Glomerular visceral epithelial cell (primary cell): ENCODE data around the gene PARP4.
A peak's percentile ranks its signal among the peaks of the same experiment; 100 is the strongest.
"Not testable (repeated sequence)": the region's sequence is repeated elsewhere in the genome, so short reads cannot be mapped to it uniquely, and the experiment has no call there.

ENCODE experiments used
- DNase-seq: peaks from one replicate; pipeline ENCODE4 v3.0.0-alpha.2; 2016; ENCODE audit errors: extremely low spot score

Gene PARP4

GRCh38 chr13:24505756-24506155, 6.8 kb downstream of the PARP4 start:
- DNase-seq: no peak

GRCh38 chr13:24505256-24505655, 7.3 kb downstream of the PARP4 start:
- no peak for DNase-seq

GRCh38 chr13:24503379-24503696, 9.2 kb downstream of the PARP4 start:
- no peak for DNase-seq

GRCh38 chr13:24502533-24503378, 9.8 kb downstream of the PARP4 start:
- DNase-seq: peak; percentile 78

GRCh38 chr13:24500977-24501376, 11.6 kb downstream of the PARP4 start:
- peak; percentile 39 for DNase-seq

- DNase-seq: no peak
Observed at GRCh38 chr13:24497742-24498141, 14.8 kb downstream of the PARP4 start.

- DNase-seq: not testable (repeated sequence)
Observed at GRCh38 chr13:24496295-24496694, 16.3 kb downstream of the PARP4 start.

- no peak for DNase-seq
Observed at GRCh38 chr13:24495151-24495729, 17.3 kb downstream of the PARP4 start.

GRCh38 chr13:24493356-24493755, 19.2 kb downstream of the PARP4 start:
- DNase-seq: peak; percentile 20

GRCh38 chr13:24491845-24492244, 20.7 kb downstream of the PARP4 start:
- no peak for DNase-seq

- DNase-seq: no peak
Observed at GRCh38 chr13:24489721-24490120, 22.9 kb downstream of the PARP4 start.

GRCh38 chr13:24488092-24488491, 24.5 kb downstream of the PARP4 start:
- not testable (repeated sequence) for DNase-seq

- DNase-seq: not testable (repeated sequence)
Observed at GRCh38 chr13:24486017-24486657, 26.4 kb downstream of the PARP4 start.

GRCh38 chr13:24473686-24474085, 38.9 kb downstream of the PARP4 start:
- DNase-seq: no peak

GRCh38 chr13:24472129-24472528, 40.4 kb downstream of the PARP4 start:
- DNase-seq: not testable (repeated sequence)

GRCh38 chr13:24463078-24463477, 49.5 kb downstream of the PARP4 start:
- DNase-seq: no peak

GRCh38 chr13:24460256-24460655, 52.3 kb downstream of the PARP4 start:
- no peak for DNase-seq

- no peak for DNase-seq
Observed at GRCh38 chr13:24459726-24460125, 52.9 kb downstream of the PARP4 start.

- no peak for DNase-seq
Observed at GRCh38 chr13:24459234-24459633, 53.3 kb downstream of the PARP4 start.

GRCh38 chr13:24458736-24459135, 53.8 kb downstream of the PARP4 start:
- no peak for DNase-seq

GRCh38 chr13:24456396-24456795, 56.2 kb downstream of the PARP4 start:
- DNase-seq: no peak

- no peak for DNase-seq
Observed at GRCh38 chr13:24454056-24454455, 58.5 kb downstream of the PARP4 start.

GRCh38 chr13:24452044-24452443, 60.5 kb downstream of the PARP4 start:
- DNase-seq: peak; percentile 60
